GM19193 (cell line): ENCODE measurements around the gene DBP.

Source experiments
- POLR2A ChIP-seq: IDR thresholded peaks from 4 replicates; pipeline ENCODE4 v1.6.1; 2011; ENCODE audit not compliant: insufficient read depth, insufficient read length; ENCODE audit errors: extremely low read depth

DBP gene

GRCh38 chr19:48596679-48597465 lies 40.3 kb downstream of the DBP start:
- TF ChIP-seq POLR2A, result no peak

- TF ChIP-seq POLR2A, result no peak
Measured at GRCh38 chr19:48596237-48596636, 40.9 kb downstream of the DBP start.

GRCh38 chr19:48595833-48596232 lies 41.3 kb downstream of the DBP start:
- TF ChIP-seq POLR2A, result no peak

- no peak for TF ChIP-seq POLR2A
Measured at GRCh38 chr19:48595171-48595570, 42.0 kb downstream of the DBP start.

GRCh38 chr19:48591021-48591420 lies 46.2 kb downstream of the DBP start:
- no peak for TF ChIP-seq POLR2A

GRCh38 chr19:48588670-48589401 lies 48.3 kb downstream of the DBP start:
- no peak for TF ChIP-seq POLR2A

- no peak for TF ChIP-seq POLR2A
Measured at GRCh38 chr19:48587387-48587786, 49.8 kb downstream of the DBP start.

- no peak for TF ChIP-seq POLR2A
Measured at GRCh38 chr19:48582168-48582567, 55.0 kb downstream of the DBP start.
